K562 (cell line): ENCODE measurements around the gene GGPS1. TPM values are rescaled to one million over a fixed set of nuclear protein-coding genes. Genes with fewer than 3 reads are reported as not detected.
A peak's percentile ranks its signal among the peaks of the same experiment; 100 is the strongest.

ENCODE experiments used
- CCAR2 ChIP-seq: fragments of 200-400 bp; formaldehyde crosslinking; IDR thresholded peaks from 2 replicates; pipeline ENCODE4 v1.6.1; 2017; ENCODE audit warnings: mild to moderate bottlenecking, low read depth, low read length
- ELF4 ChIP-seq: fragments of 450-650 bp; formaldehyde crosslinking; IDR thresholded peaks from 2 replicates; pipeline ENCODE4 v1.4.0; 2022; ENCODE audit warnings: missing genetic modification characterization
- ESRRA ChIP-seq: fragments of 450-650 bp; IDR thresholded peaks from 2 replicates; pipeline ENCODE4 v1.6.1; 2014; ENCODE audit warnings: low read depth, mild to moderate bottlenecking, moderate library complexity, borderline replicate concordance
- FOXA3 ChIP-seq, 2 experiments: fragments of 450-650 bp in 1 of 2; sonication (generic) in 1 of 2; formaldehyde crosslinking; IDR thresholded peaks in 1 of 2; conservative IDR thresholded peaks in 1 of 2; 2 replicates each; pipeline versions ENCODE4 v1.4.0 to v1.8.0; 2020 to 2022; ENCODE audit warnings: mild to moderate bottlenecking in 2 of 2, missing genetic modification reagents in 1 of 2
- GMEB1 ChIP-seq: fragments of 250-450 bp; sonication (Bioruptor Pico); IDR thresholded peaks from 2 replicates; pipeline ENCODE4 v1.4.0; 2020; ENCODE audit warnings: mild to moderate bottlenecking
- GTF2A2 ChIP-seq: IDR thresholded peaks from 2 replicates; pipeline ENCODE4 v1.6.1; 2016; ENCODE audit warnings: mild to moderate bottlenecking, missing genetic modification characterization, missing compliant biosample characterization
- NR0B1 ChIP-seq: fragments of 450-650 bp; IDR thresholded peaks from one replicate; pipeline ENCODE4 v1.6.1; 2018; ENCODE audit warnings: mild to moderate bottlenecking, moderate library complexity; ENCODE audit not compliant: partially characterized antibody
- NRF1 ChIP-seq, 2 experiments: fragments of 450-650 bp; IDR thresholded peaks in 1 of 2; conservative IDR thresholded peaks in 1 of 2; 2 replicates each; pipeline ENCODE4 v1.6.1; 2014; ENCODE audit warnings: mild to moderate bottlenecking in 2 of 2
- POLR3A ChIP-seq: IDR thresholded peaks from 2 replicates; pipeline ENCODE4 v1.6.1; 2011; ENCODE audit warnings: borderline replicate concordance, mild to moderate bottlenecking, moderate library complexity; ENCODE audit not compliant: insufficient read length, insufficient read depth; ENCODE audit errors: extremely low read depth
- RBM22 ChIP-seq: fragments of 200-400 bp; formaldehyde crosslinking; IDR thresholded peaks from 2 replicates; pipeline ENCODE4 v1.6.1; 2018; ENCODE audit warnings: low read length, low read depth; ENCODE audit not compliant: poor library complexity, severe bottlenecking
- RHOXF2B ChIP-seq: fragments of 250-450 bp; sonication (Bioruptor Pico); conservative IDR thresholded peaks from 2 replicates; pipeline ENCODE4 v1.5.1; 2021
- SIX5 ChIP-seq, 2 experiments: IDR thresholded peaks; 2 replicates each; pipeline ENCODE4 v1.6.1; 2011; ENCODE audit warnings: low read length in 2 of 2, borderline replicate concordance in 1 of 2, low read depth in 1 of 2, mild to moderate bottlenecking in 1 of 2, moderate library complexity in 1 of 2; ENCODE audit not compliant: insufficient read depth in 1 of 2
- SPI1 ChIP-seq: IDR thresholded peaks from 2 replicates; pipeline ENCODE4 v1.6.1; 2011; ENCODE audit warnings: low read depth, low read length, control low read depth, borderline replicate concordance
- SRSF7 ChIP-seq: fragments of 200-400 bp; formaldehyde crosslinking; optimal IDR thresholded peaks from 2 replicates; pipeline ENCODE3; 2017; ENCODE audit warnings: mild to moderate bottlenecking, low read depth, low read length
- ZBTB11 ChIP-seq, 3 experiments: fragments of 200-800 bp in 1 of 3; fragments of 250-450 bp in 1 of 3; fragments of 450-650 bp in 1 of 3; sonication (Bioruptor Pico) in 1 of 3; sonication (Bioruptor generic) in 1 of 3; formaldehyde crosslinking in 1 of 3; IDR thresholded peaks; 2 replicates each; pipeline versions ENCODE4 v1.6.1 to v1.8.0; 2016 to 2022; ENCODE audit warnings: mild to moderate bottlenecking in 2 of 3, missing genetic modification characterization in 2 of 3, missing compliant biosample characterization in 1 of 3, moderate library complexity in 1 of 3
- ZNF165 ChIP-seq: fragments of 250-450 bp; sonication (Bioruptor Pico); IDR thresholded peaks from 2 replicates; pipeline ENCODE4 v1.4.0; 2020; ENCODE audit warnings: borderline replicate concordance
- ZNF655 ChIP-seq: fragments of 250-450 bp; sonication (Bioruptor Pico); IDR thresholded peaks from 2 replicates; pipeline ENCODE4 v1.5.0; 2021
- polyA plus RNA-seq, 8 experiments: library from polyadenylated mRNA; depleted of rRNA in 4 of 8; stranded (reverse) in 5 of 8; unstranded in 3 of 8; fragments of >200 nt; fragmentation: Nextera tagmentation in 2 of 8; fragmentation: Illumina TruSeq in 1 of 8; extraction: Ambion mirVana in 2 of 8; extraction: Trizol in 1 of 8; gene quantifications; 2 replicates each; pipeline versions ENCODE4 v1.2.1 to v1.2.3, GENCODE V29; 2011 to 2014; ENCODE audit warnings: inconsistent platforms in 1 of 8, missing spikeins in 1 of 8
- total RNA-seq, 7 experiments: library from RNA; depleted of rRNA in 6 of 7; stranded (reverse); fragments of >200 nt in 6 of 7; fragmentation: Illumina TruSeq in 2 of 7; extraction: Trizol in 2 of 7; gene quantifications; 2 replicates each; pipeline versions ENCODE4 v1.2.1 to v1.2.3, GENCODE V29; 2011 to 2021; ENCODE audit warnings: low replicate concordance in 1 of 7

GGPS1 gene
- total and polyA plus RNA-seq, 9 of the 15 experiments (the other 6 are each of a cell fraction or from before 2014, with no cell fraction given), result 18.8 to 104 (median 56.3) TPM

GRCh38 chr1:235326719-235327558 is 1.4 kb upstream of the GGPS1 start (continued):
- 0 out of 4 replicates have a peak, but pooled peaks of 1 of the 2 experiments have one; percentile 41 for TF ChIP-seq FOXA3 (CRISPR knock-in tag; conservative IDR thresholded peaks at IDR 0.05 in 1 of 2, IDR thresholded peaks at IDR 0.05 in 1 of 2)
- TF ChIP-seq POLR3A, result no peak
- no peak for TF ChIP-seq ZNF165 (CRISPR knock-in tag)
- no peak for TF ChIP-seq NR0B1
- no peak for TF ChIP-seq ZNF655
- peak; percentile 49; the same call in 1 of the 2 replicates for TF ChIP-seq SPI1
- TF ChIP-seq NRF1 (conservative IDR thresholded peaks at IDR 0.05 in 1 of 2, IDR thresholded peaks at IDR 0.05 in 1 of 2), result peak in 1 of 2 experiments; percentile 54; a peak in 2 of 4 replicates
- TF ChIP-seq GMEB1 (CRISPR knock-in tag), result no peak
- no peak for TF ChIP-seq RHOXF2B (CRISPR knock-in tag)
- no peak for TF ChIP-seq ESRRA
- no peak for TF ChIP-seq GTF2A2 (tag)
- TF ChIP-seq ZBTB11 (CRISPR knock-in tag; IDR thresholded peaks at IDR 0.05), result peak in 2 of 3 experiments; percentile 33 to 50; a peak in 2 of 6 replicates
- TF ChIP-seq SIX5 (IDR thresholded peaks at IDR 0.05; ENCODE audit: borderline replicate concordance in 1 of 2, insufficient read depth in 1 of 2, low read depth in 1 of 2, low read length in 2 of 2), result no peak
- TF ChIP-seq SRSF7, result no peak
- no peak for TF ChIP-seq RBM22
- no peak for TF ChIP-seq ELF4
- no peak for TF ChIP-seq CCAR2
